Stimulated activated CD8-positive, alpha-beta memory T cell treated with anti-CD3 and anti-CD28 coated beads, Interleukin-15, amount 100 ng/mL, for 1 hour (primary cell): Measurements from ENCODE around the gene CCDC24.

ENCODE experiments used
- DNase-seq: peaks from one replicate; pipeline ENCODE4 v3.0.0-alpha.2; 2020; ENCODE audit warnings: low read depth

CCDC24 gene

DNA sequence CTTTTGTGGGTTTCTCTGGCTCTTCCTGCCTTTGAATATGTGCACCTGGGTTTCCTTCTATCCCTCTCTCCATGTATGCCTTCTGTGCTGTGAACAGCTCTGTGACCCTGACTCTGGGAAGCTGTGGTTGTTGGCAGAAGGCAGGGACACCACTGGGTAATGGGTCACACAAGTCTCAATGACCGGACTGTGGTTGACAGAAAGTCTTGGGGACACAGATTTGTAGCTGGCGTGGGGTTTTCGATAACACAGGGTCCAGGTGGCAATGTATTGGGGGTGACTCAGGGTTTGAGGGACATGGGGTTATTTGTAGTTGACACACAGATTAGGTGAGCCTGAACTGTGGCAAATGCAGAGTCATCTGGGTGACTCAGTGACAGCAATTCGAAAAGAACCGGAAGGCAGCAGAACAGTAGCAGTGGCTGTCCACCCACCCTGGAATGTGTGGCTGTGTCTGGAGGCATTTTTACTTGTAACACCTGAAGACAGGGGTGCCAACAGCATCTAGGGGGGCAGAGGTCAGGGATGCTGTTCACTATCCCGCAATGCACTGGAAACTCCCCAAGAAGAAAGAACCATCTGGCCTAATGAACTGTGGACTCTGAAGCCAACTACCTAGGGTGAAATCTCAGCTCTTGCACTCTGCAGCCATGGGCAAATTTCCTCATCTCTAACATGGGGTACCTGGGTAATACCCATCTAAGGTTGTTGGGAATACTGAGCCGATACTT lies 52.8 kb downstream of the CCDC24 start:
- DNase-seq, result no peak

- DNase-seq, result no peak
Observed at GRCh38 chr1:44045064-44045463, 53.7 kb downstream of the CCDC24 start.
